ENCODE results near the gene LYZL1. TPM values are rescaled to one million over a fixed set of nuclear protein-coding genes. Genes with fewer than 3 reads are reported as not detected.

Gene LYZL1
- total RNA-seq, 1 experiment from 2014 or later, result not detected

DNA sequence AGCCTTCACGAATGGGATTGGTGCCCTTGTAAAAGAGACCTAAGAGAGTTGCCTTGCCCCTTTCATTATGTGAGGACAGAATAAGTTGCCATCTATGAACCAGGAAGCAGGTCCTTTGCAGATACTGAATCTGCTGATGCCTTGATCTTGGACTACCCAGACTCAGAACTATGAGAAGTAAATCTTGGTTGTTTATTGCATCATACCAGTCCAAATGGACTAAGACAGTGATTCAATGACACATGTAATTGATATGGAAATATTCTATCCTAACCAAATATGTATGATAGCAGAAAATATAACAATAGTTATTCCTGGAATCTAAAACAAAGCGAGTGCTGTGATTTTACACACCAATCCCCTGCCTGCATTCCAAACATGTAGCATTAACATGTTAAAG is 17.0 kb upstream of the LYZL1 start:
- H3K4me3 Mint-ChIP-seq, result no peak overlapping the region
- no peaks in the 10 kb centered on the region for H3K4me1 ChIP-seq (ENCODE audit: insufficient read depth, low read length)
- no peak overlapping the region for H3K4me2 ChIP-seq (ENCODE audit: insufficient read depth, insufficient read length, low read length)
- no peaks in the 10 kb centered on the region for H3K27me3 ChIP-seq (ENCODE audit: insufficient read depth, low read length)
- no peak overlapping the region for H3K9ac ChIP-seq (ENCODE audit: extremely low read depth, insufficient read length, low read length)
- H2BK5ac ChIP-seq (ENCODE audit: insufficient read length, low read length), result no peak overlapping the region
- no peak overlapping the region for H2AK5ac ChIP-seq (ENCODE audit: insufficient read length, low read length)
- H2BK120ac ChIP-seq (ENCODE audit: low read depth, low read length, poor library complexity, severe bottlenecking), result no peak overlapping the region
- no peaks in the 10 kb centered on the region for H3K27me3 Mint-ChIP-seq (ENCODE audit: low read depth)
- no peak overlapping the region for H3K18ac ChIP-seq (ENCODE audit: insufficient read length, low read depth, low read length)
- H3K56ac ChIP-seq (ENCODE audit: insufficient read length, low read depth, low read length), result no peak overlapping the region
- no peaks in the 10 kb centered on the region for H3K79me2 ChIP-seq (ENCODE audit: insufficient read depth, low read length)
- no peak overlapping the region for H2BK15ac ChIP-seq (ENCODE audit: low read depth, low read length)
- no peak overlapping the region for H3K27ac Mint-ChIP-seq
- TF ChIP-seq, protein P1, sequence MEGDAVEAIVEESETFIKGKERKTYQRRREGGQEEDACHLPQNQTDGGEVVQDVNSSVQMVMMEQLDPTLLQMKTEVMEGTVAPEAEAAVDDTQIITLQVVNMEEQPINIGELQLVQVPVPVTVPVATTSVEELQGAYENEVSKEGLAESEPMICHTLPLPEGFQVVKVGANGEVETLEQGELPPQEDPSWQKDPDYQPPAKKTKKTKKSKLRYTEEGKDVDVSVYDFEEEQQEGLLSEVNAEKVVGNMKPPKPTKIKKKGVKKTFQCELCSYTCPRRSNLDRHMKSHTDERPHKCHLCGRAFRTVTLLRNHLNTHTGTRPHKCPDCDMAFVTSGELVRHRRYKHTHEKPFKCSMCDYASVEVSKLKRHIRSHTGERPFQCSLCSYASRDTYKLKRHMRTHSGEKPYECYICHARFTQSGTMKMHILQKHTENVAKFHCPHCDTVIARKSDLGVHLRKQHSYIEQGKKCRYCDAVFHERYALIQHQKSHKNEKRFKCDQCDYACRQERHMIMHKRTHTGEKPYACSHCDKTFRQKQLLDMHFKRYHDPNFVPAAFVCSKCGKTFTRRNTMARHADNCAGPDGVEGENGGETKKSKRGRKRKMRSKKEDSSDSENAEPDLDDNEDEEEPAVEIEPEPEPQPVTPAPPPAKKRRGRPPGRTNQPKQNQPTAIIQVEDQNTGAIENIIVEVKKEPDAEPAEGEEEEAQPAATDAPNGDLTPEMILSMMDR (conservative IDR thresholded peaks at IDR 0.05), result no peak
- H4K91ac ChIP-seq (ENCODE audit: insufficient read length, low read depth, low read length), result no peak overlapping the region
- H4K20me1 ChIP-seq (ENCODE audit: control insufficient read depth, insufficient read depth, insufficient read length), result no peaks in the 10 kb centered on the region
- no peak overlapping the region for H4K5ac ChIP-seq (ENCODE audit: insufficient read length, low read depth, low read length)
- no peak overlapping the region for H4K8ac ChIP-seq (replicated peaks; ENCODE audit: insufficient read length, low read depth, low read length)
- H2BK20ac ChIP-seq (ENCODE audit: low read depth, low read length, poor library complexity, severe bottlenecking), result no peak overlapping the region
- DNase-seq, result no peak
- H3K9me3 Mint-ChIP-seq, result peaks cover 12 to 13% of the 10 kb centered on the region in 2 experiments
- H3T11ph ChIP-seq (ENCODE audit: low read length), result no peak overlapping the region
- H3K23me2 ChIP-seq (ENCODE audit: insufficient read length, low read depth, low read length, poor library complexity, severe bottlenecking), result no peaks in the 10 kb centered on the region
- H3K79me1 ChIP-seq (ENCODE audit: insufficient read depth, low read depth, low read length, poor library complexity, severe bottlenecking), result no peaks in the 10 kb centered on the region
- no peak overlapping the region for H3K27ac ChIP-seq (ENCODE audit: insufficient read length, low read depth, low read length)
- peaks cover 0 to 14% (median 5%) of the 10 kb centered on the region in 3 experiments; a peak in 4 of 7 replicates for H3K36me3 Mint-ChIP-seq (ENCODE audit: insufficient read depth in 1 of 3, low read depth in 3 of 3)
- no peak overlapping the region for H2BK12ac ChIP-seq (ENCODE audit: insufficient read length, low read depth, low read length)
- no peak overlapping the region for H3K23ac ChIP-seq (ENCODE audit: insufficient read length, low read depth, low read length)
- H3K4me1 Mint-ChIP-seq, result peaks cover 4 to 7% of the 10 kb centered on the region in 2 experiments
- H3K14ac ChIP-seq (ENCODE audit: insufficient read depth, low read length), result no peak overlapping the region
- WGBS (ENCODE audit: extremely low coverage, insufficient read length, low lambda C conversion rate), result no CpG with 5 or more reads among the region's 2 CpGs
- H3K9me3 ChIP-seq (ENCODE audit: control insufficient read depth, low read depth, low read length), result no peaks in the 10 kb centered on the region
- no peak overlapping the region for H3K4ac ChIP-seq (ENCODE audit: low read depth, low read length)
- H2AFZ ChIP-seq (ENCODE audit: low read length), result no peak overlapping the region

All from H9 (cell line).